Activated CD4-positive, alpha-beta memory T cell treated with anti-CD3 and anti-CD28 coated beads, Interleukin-2, amount 10 ng/mL, durations not matched to agents 7 days and 5 days (primary cell): ENCODE measurements around the gene PIK3C3. TPM values are rescaled to one million over a fixed set of nuclear protein-coding genes. Genes with fewer than 3 reads are reported as not detected.

Source experiments
- CTCF ChIA-PET: fragments of 350-600 bp; sonication (Branson Sonifier 250); formaldehyde crosslinking; loops from one replicate; lab custom pipeline; 2021; ENCODE audit warnings: antibody characterized with exemption, inconsistent platforms; lab: Charles Lee
- POLR2A ChIA-PET: fragments of 350-600 bp; sonication (Branson Sonifier 250); formaldehyde crosslinking; loops from one replicate; lab custom pipeline; 2021; ENCODE audit warnings: antibody characterized with exemption; lab: Charles Lee
- DNase-seq: peaks from one replicate; pipeline ENCODE4 v3.0.0-alpha.2; 2020
- H3K27ac Mint-ChIP-seq: one replicate; pipeline ENCODE4 v1.8.0; 2021; ENCODE audit warnings: mild to moderate bottlenecking, mixed read lengths
- H3K27me3 Mint-ChIP-seq: one replicate; pipeline ENCODE4 v1.8.0; 2021; ENCODE audit warnings: mixed read lengths
- H3K36me3 Mint-ChIP-seq: one replicate; pipeline ENCODE4 v1.8.0; 2021; ENCODE audit warnings: low read depth, mixed read lengths
- H3K4me1 Mint-ChIP-seq: one replicate; pipeline ENCODE4 v1.8.0; 2021; ENCODE audit warnings: mixed read lengths
- H3K4me3 Mint-ChIP-seq: one replicate; pipeline ENCODE4 v1.8.0; 2021; ENCODE audit warnings: mild to moderate bottlenecking, mixed read lengths
- H3K9me3 Mint-ChIP-seq: one replicate; pipeline ENCODE4 v1.8.0; 2021; ENCODE audit warnings: mixed read lengths
- total RNA-seq, 2 experiments: library from RNA; stranded (reverse); gene quantifications; one replicate each; pipeline ENCODE4 v1.2.3, GENCODE V29; 2021

Gene PIK3C3
- total RNA-seq, 2 experiments from 2014 or later, result 58.2 to 59.8 TPM

DNA sequence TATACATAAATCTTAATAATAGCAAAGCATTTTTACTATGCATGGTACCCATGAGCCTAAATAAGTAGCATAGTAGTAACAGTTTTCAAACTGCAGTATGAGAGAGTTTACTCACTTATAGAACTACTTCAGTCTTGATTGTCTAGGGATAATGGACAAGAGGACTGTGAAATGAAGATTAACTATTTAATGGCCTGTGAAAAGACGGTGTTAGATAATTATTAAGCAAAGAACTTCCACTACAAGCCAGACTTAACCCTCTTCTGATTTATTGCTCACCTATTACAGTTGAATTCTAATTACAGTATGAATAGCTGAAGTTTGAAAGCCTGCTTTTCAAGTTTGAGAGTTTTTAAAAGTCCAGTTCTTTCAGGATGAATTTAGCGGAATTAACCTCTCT lies 18.9 kb downstream of the PIK3C3 start:
- Mint-ChIP-seq H3K4me3 (no peak overlapping the region), H3K4me1 (peaks cover 23% of the 10 kb centered on the region), H3K36me3 (peaks cover 39% of the 10 kb centered on the region), H3K9me3 (no peaks in the 10 kb centered on the region), H3K27ac (no peak overlapping the region), H3K27me3 (no peaks in the 10 kb centered on the region)
- no peak for DNase-seq
- POLR2A ChIA-PET, result no interaction called here
- CTCF ChIA-PET, result no interaction called here

DNA sequence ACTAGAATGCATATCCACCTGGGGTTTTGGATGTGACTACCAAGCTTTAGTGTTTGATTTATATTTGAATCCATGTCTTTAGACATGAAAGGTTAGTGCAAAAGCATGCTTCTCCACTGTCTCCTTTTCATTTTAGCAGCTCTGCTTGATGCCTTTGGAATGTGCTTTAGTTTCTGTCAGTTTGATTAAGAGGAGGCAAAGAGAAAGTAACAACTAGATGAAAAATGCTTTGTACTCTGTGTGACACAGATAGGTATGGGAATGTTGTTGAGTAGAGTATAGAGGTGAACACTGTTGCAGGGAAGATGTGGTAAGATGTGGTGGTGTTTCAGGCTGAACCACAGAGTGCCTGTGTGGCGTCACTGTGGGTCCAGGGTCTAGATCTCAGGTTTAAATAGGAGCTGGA lies 19.8 kb downstream of the PIK3C3 start:
- Mint-ChIP-seq H3K9me3 (no peaks in the 10 kb centered on the region), H3K27ac (no peak overlapping the region), H3K4me1 (peaks cover 23% of the 10 kb centered on the region), H3K4me3 (no peak overlapping the region), H3K27me3 (no peaks in the 10 kb centered on the region), H3K36me3 (peaks cover 39% of the 10 kb centered on the region)
- POLR2A ChIA-PET, result no interaction called here
- CTCF ChIA-PET, result interaction anchor here (1.4 kb wide), 1 partner anchor 54 kb away, joined by 3 read pairs; no protein-coding TSS in a partner anchor
- DNase-seq, result no peak

DNA sequence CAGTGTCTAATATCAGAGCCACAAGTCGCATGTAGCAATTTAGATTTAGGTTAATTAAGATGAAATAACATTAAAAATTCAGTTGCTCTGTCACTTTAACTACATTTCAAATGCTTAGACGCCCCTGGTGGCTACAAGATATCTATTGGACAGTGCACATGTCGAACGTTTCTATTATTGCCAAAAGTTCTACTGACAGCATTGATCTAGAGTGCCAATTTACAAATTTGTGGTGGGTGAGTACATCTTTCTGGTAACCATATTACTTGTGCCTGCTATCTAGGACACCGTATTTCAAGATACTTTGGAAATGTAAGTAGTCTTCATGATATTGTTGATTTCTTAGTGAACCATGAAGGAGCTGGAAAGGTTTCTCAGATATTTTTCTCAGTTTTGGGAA lies 20.2 kb downstream of the PIK3C3 start:
- Mint-ChIP-seq H3K27ac (no peak overlapping the region), H3K4me3 (no peak overlapping the region), H3K4me1 (peaks cover 23% of the 10 kb centered on the region), H3K9me3 (no peaks in the 10 kb centered on the region), H3K36me3 (peaks cover 34% of the 10 kb centered on the region), H3K27me3 (no peaks in the 10 kb centered on the region)
- ChIA-PET POLR2A (no interaction called here), CTCF (interaction anchor here (1.4 kb wide), 1 partner anchor 53 kb away, joined by 3 read pairs; no protein-coding TSS in a partner anchor)
- no peak for DNase-seq

DNA sequence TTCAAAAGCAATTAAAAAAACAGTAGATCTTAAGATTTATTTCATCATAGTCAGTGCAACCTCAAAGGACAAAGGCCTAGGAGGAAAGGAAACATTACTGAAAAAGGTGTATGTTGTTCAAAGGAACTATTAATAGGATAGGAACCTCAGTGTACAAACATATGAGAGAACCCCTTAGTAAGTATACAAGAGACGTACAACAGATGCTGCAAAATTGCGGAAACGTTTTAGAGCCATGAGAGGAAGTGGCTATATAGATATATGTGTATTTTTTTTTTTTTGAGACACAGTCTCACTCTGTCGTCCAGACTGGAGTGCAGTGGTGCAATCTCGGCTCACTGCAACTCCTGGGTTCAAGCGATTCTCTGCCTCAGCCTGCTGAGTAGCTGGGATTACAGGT lies 22.2 kb downstream of the PIK3C3 start:
- CTCF ChIA-PET, result no interaction called here
- Mint-ChIP-seq H3K27me3 (no peaks in the 10 kb centered on the region), H3K27ac (no peak overlapping the region), H3K9me3 (no peaks in the 10 kb centered on the region), H3K4me1 (peaks cover 22% of the 10 kb centered on the region), H3K4me3 (no peak overlapping the region), H3K36me3 (peaks cover 28% of the 10 kb centered on the region)
- POLR2A ChIA-PET, result no interaction called here
- DNase-seq, result no peak

DNA sequence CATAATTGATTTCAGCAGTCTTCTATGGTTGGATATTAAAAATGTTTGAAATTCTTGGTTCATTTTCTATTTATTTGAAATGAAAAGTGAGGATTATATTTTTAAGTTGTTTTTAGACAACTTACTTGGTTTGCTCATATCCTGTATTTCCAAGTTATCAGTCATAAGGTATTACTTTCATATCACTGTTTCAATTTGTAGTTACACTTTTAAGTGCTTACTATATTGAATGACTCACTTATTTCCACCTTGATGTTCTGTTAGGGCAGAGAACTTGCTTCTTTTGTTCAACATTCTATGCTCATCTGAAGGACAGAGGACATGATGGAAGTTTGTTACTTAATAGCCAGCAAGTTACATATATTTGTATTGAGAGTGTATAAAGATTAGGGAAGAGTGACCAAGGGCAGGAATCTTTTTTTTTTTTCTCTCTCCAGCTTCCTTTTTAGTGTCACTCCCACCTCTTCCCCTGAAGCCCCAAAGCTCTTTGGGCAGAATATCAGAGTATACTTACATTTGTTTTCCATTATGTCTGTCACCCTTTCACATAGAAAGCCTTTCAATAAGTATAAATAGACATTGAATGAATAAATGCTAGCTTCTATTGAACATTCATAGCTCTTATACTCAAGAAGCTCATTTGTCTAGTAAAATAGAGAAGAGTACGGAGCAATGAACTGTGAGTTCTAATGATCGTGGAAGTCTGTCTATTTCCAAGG lies 28.1 kb downstream of the PIK3C3 start:
- H3K27ac Mint-ChIP-seq, result peak overlapping the region; percentile 27
- ChIA-PET POLR2A (no interaction called here), CTCF (interaction anchor here (1.5 kb wide), 1 partner anchor 45 kb away, joined by 3 read pairs; no protein-coding TSS in a partner anchor)
- DNase-seq, result no peak
- no peak overlapping the region for H3K4me3 Mint-ChIP-seq
- H3K9me3 Mint-ChIP-seq, result no peaks in the 10 kb centered on the region
- H3K27me3 Mint-ChIP-seq, result no peaks in the 10 kb centered on the region
- peaks cover 18% of the 10 kb centered on the region for H3K4me1 Mint-ChIP-seq
- peaks cover 27% of the 10 kb centered on the region for H3K36me3 Mint-ChIP-seq

DNA sequence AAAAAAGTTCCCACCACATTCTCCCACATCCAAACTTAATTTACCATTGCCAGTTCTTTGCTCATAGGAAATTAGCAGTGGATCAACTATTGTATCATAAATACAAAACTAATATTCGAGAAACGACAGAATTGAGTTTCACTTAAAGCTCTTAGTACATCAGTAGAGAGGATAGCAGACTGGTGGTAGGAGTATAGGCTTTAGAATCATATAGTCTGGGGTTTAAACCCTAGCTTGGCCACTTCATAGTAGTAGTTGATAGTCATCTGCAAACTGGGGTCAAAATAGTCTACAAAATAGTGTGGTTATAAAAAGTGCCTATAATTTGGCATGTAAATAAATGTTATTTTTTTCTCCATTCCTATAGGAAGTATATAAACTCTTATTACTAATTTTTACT lies 30.9 kb downstream of the PIK3C3 start:
- Mint-ChIP-seq H3K4me1 (peaks cover 18% of the 10 kb centered on the region), H3K27me3 (no peaks in the 10 kb centered on the region), H3K36me3 (peaks cover 36% of the 10 kb centered on the region), H3K27ac (no peak overlapping the region), H3K4me3 (no peak overlapping the region), H3K9me3 (no peaks in the 10 kb centered on the region)
- ChIA-PET CTCF (no interaction called here), POLR2A (interaction anchor here (1.1 kb wide), 1 partner anchor 31 kb away, joined by 3 read pairs; the partner anchor contains the start of gene PIK3C3)
- no peak for DNase-seq

DNA sequence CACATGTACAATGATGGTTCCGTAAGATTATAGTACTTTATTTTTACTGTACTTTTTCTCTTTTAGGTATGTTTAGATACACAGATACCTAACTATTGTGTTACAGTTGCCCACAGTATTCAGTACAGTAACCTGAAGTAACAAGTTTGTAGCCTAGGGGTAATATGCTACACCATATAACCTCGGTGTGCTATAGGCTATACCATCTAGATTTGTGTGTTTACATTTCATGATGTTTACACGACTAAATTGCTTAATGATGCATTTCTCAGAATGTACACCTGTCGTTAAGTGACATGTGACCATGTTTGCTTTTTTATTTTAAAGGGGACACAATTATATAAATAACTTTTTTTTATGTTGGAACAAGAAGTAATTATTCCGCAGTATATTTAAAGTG lies 34.5 kb downstream of the PIK3C3 start:
- POLR2A ChIA-PET, result no interaction called here

DNA sequence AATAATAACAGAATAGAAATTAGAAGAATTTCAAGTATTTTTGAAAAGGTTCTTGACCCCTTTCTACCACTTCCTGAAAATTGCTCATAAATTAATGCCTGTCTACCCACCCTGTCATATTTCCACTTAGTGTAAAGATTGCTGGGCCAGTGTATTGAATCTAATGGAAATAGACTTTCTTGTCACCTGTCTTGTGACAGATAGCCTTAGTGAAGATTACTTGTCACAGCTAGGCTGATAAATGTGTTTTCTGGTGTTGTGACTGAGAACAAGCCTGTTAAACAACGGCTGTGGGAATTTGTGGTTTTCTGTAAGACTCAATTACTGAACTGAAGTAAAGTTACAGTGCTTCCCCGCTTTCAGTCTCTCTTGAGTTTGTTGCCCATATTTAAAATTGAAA lies 37.0 kb downstream of the PIK3C3 start:
- Mint-ChIP-seq H3K4me3 (no peak overlapping the region), H3K4me1 (peaks cover 4% of the 10 kb centered on the region), H3K27me3 (no peaks in the 10 kb centered on the region), H3K36me3 (peaks cover 52% of the 10 kb centered on the region), H3K9me3 (no peaks in the 10 kb centered on the region), H3K27ac (no peak overlapping the region)
- DNase-seq, result no peak
- ChIA-PET CTCF (no interaction called here), POLR2A (no interaction called here)

More for the DNA sequence above, 34.5 kb downstream of the PIK3C3 start:
- CTCF ChIA-PET, result no interaction called here
- Mint-ChIP-seq H3K4me1 (peaks cover 4% of the 10 kb centered on the region), H3K9me3 (no peaks in the 10 kb centered on the region), H3K27me3 (no peaks in the 10 kb centered on the region), H3K36me3 (peaks cover 56% of the 10 kb centered on the region), H3K4me3 (no peak overlapping the region), H3K27ac (no peak overlapping the region)
- no peak for DNase-seq

DNA sequence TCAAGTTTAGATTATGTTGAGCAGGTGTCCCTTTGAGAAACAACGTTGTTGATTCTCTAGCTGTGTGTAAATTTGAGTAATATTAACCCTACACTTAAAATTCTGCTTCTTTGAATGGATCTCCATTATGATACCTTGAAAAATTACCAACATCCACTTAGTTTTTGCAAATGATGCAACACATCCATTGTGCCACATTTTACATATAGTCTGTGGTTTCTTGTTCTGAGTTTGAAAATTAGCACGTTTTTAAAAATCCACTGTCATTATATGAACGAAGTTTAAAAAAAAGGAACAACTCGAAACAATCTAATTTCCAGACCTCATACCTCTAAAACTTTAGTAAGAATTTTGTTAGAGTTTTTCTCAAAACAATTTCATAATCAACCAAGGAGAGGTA lies 37.7 kb downstream of the PIK3C3 start:
- Mint-ChIP-seq H3K36me3 (peaks cover 55% of the 10 kb centered on the region), H3K4me1 (peaks cover 4% of the 10 kb centered on the region), H3K27ac (no peak overlapping the region), H3K9me3 (no peaks in the 10 kb centered on the region), H3K27me3 (no peaks in the 10 kb centered on the region), H3K4me3 (no peak overlapping the region)
- ChIA-PET POLR2A (no interaction called here), CTCF (no interaction called here)
- no peak for DNase-seq

DNA sequence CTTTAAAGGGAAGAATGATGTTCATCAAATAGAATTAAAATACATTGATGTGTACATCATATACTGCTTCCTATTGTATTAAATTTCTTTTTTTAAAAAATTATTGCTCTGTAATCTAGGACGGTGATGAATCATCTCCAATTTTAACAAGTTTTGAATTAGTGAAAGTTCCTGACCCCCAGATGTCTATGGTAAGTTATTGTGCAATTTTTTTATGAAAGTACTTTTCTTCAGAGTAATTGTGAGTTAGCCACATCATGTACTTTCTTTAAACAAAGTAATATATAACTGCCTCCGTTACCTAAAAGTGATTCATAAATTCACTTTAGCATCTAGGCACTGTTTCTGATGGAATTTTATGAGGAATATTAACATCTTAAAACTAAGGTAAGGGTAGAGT lies 38.1 kb downstream of the PIK3C3 start:
- no peak overlapping the region for H3K27ac Mint-ChIP-seq
- peaks cover 55% of the 10 kb centered on the region for H3K36me3 Mint-ChIP-seq
- DNase-seq, result no peak
- CTCF ChIA-PET, result interaction anchor here (2.4 kb wide), 1 partner anchor 35 kb away, joined by 7 read pairs; no protein-coding TSS in a partner anchor
- H3K27me3 Mint-ChIP-seq, result no peaks in the 10 kb centered on the region
- POLR2A ChIA-PET, result no interaction called here
- peaks cover 4% of the 10 kb centered on the region for H3K4me1 Mint-ChIP-seq
- no peak overlapping the region for H3K4me3 Mint-ChIP-seq
- no peaks in the 10 kb centered on the region for H3K9me3 Mint-ChIP-seq

DNA sequence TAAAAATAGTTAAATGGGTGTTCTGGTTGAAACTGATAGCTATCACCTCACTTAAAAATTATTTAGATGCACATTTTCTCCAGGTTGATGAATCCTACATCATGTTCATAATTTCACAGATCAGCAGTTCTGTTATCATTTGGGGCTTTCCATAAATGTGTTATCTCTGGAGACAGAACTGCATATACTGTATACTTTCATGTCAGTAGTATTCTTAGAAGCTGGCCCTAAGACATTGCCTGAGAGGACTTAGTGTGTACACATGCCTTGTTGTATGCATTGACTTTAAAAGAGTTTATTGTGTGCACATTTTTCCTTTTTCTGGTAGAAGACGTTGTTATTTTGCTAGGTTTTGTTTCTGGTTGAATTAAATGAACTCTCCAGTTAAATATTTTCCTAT lies 41.0 kb downstream of the PIK3C3 start:
- H3K4me1 Mint-ChIP-seq, result peaks cover 4% of the 10 kb centered on the region
- no peak for DNase-seq
- peaks cover 69% of the 10 kb centered on the region for H3K36me3 Mint-ChIP-seq
- no peaks in the 10 kb centered on the region for H3K9me3 Mint-ChIP-seq
- POLR2A ChIA-PET, result no interaction called here
- H3K4me3 Mint-ChIP-seq, result no peak overlapping the region
- no peaks in the 10 kb centered on the region for H3K27me3 Mint-ChIP-seq
- CTCF ChIA-PET, result no interaction called here
- H3K27ac Mint-ChIP-seq, result no peak overlapping the region

DNA sequence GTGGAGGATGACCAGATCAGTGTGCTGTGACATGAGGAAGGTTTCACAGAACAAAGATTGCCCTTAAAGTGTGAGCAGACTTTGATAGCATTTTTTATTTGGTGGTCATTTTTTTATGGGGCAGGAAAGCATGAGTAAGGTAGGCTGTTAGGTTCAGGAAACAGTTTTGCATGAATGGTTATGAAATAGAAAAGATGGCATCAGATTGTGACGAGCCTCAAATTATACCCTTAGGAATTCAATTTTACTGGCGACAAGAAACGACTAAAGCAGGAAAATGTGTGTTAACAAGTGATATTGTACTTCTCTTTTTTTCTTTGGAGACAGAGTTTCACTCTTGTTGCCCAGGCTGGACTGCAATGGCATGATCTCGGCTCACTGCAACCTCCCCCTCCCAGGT lies 44.7 kb downstream of the PIK3C3 start:
- ChIA-PET POLR2A (no interaction called here), CTCF (no interaction called here)
- Mint-ChIP-seq H3K4me3 (no peak overlapping the region), H3K4me1 (no peaks in the 10 kb centered on the region), H3K9me3 (no peaks in the 10 kb centered on the region), H3K36me3 (peaks cover 74% of the 10 kb centered on the region), H3K27me3 (no peaks in the 10 kb centered on the region), H3K27ac (no peak overlapping the region)
- no peak for DNase-seq

DNA sequence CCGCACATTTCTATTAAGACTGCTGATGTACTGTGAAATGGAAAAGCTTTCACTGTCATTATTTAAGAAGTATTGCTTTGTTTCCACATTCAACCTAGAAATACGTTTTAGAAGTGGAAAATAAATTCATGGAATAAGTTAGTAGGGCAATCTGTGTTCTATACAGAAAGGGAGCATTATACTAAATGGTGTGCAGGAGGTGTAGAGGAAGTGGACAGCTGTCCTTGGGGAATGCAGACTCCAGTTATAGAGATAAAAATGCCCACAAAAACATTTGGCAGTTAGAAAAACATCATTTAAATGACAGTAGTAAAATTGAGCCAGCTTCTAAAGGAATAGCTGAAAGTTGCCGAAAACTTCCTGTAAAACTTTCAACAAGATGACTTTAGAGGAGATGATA lies 46.8 kb downstream of the PIK3C3 start:
- H3K4me3 Mint-ChIP-seq, result no peak overlapping the region
- H3K27me3 Mint-ChIP-seq, result no peaks in the 10 kb centered on the region
- H3K27ac Mint-ChIP-seq, result no peak overlapping the region
- peaks cover 80% of the 10 kb centered on the region for H3K36me3 Mint-ChIP-seq
- no peaks in the 10 kb centered on the region for H3K4me1 Mint-ChIP-seq
- CTCF ChIA-PET, result no interaction called here
- H3K9me3 Mint-ChIP-seq, result no peaks in the 10 kb centered on the region
- DNase-seq, result no peak
- POLR2A ChIA-PET, result no interaction called here

DNA sequence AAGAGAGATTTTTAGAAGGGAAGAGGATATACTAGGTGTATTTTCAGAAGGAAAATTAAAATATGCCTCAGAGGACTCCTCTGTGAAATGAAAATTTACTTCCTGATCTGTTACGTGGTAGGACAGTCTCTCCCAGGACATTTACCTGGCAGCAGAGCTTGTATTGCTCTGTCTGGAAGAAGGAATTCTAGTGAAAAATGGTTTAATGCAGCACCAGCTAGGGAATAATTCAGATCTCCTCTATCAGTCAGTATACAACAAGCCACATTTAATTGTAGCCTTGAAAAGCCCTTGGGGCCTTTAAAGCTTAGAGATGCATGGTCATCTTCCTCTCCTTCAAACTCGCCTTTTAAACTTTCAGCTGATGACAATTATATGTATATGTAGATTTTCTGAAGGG lies 49.6 kb downstream of the PIK3C3 start:
- Mint-ChIP-seq H3K4me1 (no peaks in the 10 kb centered on the region), H3K9me3 (no peaks in the 10 kb centered on the region), H3K36me3 (peaks cover 67% of the 10 kb centered on the region), H3K4me3 (no peak overlapping the region), H3K27ac (no peak overlapping the region), H3K27me3 (no peaks in the 10 kb centered on the region)
- POLR2A ChIA-PET, result no interaction called here
- no peak for DNase-seq
- CTCF ChIA-PET, result no interaction called here
